ENCODE results near the gene PYDC1.
"Not testable (repeated sequence)": the region's sequence is repeated elsewhere in the genome, so short reads cannot be mapped to it uniquely, and the experiment has no call there.

PYDC1 gene

DNA sequence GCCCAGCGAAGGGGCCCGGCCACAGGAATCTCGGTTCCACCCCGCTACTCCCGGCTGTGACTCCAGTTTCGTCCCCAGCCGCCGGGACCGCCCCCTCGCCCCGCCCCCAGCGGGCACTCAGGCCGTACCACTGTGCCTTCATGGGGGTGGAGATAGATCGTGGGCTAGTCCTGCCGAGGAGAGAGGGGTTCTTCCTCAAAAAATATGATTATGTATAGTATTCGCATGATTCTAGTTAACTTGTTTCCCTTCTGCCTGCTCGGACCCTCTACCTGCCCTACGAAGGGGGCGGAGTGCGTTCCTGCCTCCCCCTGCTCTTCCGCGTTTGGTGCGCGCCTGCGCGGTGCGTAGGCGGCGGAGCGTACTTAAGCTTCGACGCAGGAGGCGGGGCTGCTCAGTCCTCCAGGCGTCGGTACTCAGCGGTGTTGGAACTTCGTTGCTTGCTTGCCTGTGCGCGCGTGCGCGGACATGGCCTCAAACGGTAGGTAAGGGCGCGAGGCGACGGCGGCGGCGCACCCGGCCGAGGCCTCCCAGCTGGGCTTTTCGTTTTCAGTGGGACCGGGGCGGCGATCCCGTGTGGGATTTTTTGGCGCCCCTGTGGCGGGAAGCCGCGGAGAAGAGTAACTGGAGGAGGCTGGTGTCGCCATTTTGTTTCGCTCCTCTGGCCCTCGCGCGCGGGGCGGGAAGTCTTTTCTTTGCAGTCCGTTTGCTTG is 37.0 kb downstream of the PYDC1 start, which contains the start of gene FUS:
FUS (plus strand) TSS at position 393 of the 713 bp plus-strand sequence; CDS start at position 469, 76 bp downstream.
- peak; percentile 94 for DNase-seq (ENCODE audit: low read depth, low spot score)

DNA sequence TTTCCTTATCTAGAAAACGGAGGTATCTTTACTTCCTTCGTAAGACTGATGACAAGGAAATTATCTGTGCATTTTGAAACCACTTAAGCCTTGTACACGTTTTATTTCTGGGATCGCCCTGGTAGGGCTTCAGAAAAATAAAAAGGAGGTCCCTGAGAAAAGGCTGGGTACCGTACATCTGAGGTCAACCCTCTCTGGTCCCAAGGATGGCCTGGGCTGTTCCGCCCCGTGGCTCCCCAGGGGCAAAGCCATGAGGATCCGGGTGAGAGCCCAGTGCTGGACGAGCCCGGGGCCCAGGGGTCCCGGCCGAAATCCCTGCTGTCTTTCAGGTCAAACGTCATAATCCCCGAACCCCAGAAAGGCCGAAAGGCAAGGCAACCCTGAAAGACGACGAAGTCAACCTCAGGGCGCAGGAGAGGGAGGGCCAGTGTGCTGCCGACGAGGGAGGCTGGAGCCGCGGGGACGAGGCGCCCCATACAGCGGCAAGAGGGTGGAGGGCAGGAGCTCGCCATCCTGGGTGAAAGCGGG is 37.7 kb downstream of the PYDC1 start:
- no peak for DNase-seq (ENCODE audit: low read depth, low spot score)

DNA sequence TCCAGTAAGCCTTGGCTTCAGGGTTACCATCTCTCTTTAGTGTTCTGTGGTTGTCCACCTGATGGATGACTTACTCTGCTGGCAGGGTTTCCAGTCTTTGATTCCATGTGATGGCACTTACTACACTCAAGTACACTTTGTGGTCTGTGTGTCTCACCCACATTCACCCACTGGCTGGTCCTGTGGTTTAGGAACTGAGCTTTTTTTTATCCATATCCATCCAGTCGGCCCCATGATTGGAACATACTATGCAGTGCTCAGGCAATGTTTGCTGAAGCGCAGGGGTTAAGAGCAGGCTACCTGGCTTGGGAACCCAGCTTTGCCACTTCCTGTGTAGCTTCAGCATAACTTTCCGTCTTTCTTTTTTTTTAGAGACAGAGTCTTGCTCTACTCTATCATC is 39.8 kb downstream of the PYDC1 start:
- DNase-seq (ENCODE audit: low read depth, low spot score): no peak

DNA sequence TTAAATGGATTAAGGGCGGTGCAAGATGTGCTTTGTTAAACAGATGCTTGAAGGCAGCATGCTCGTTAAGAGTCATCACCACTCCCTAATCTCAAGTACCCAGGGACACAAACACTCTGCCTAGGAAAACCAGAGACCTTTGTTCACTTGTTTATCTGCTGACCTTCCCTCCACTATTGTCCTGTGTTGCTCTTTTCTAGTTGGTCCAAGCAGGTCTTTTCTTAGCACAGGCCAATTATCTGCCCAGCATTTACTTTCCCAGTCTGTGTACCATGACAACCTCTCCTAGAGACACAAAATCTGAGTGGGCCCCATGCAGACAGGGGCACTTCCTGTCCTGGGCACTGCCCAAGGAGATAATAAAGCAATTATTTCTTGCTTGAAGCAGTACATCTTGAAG is 46.9 kb downstream of the PYDC1 start:
- not testable (repeated sequence) for DNase-seq (ENCODE audit: low read depth, low spot score)

DNA sequence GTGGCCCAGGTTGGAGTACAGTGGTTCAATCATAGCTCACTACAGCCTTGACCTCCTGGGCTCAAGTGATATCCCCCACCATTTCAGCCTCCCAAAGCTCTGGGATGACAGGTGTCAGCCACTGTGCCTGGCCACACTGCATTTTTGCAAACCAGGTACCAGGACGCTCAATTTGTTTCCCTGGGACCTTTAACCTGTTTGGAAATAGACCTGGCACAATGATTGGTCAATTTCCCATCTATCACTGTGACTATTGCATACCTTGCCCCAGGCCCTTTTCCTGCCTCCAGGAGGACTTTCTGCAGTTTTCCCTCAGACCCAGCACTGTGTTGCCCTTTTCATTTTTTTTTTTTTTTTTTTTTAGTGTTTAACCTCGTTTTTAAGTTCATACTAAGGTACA is 48.1 kb downstream of the PYDC1 start:
- peak; percentile 54 for DNase-seq (ENCODE audit: low read depth, low spot score)

DNA sequence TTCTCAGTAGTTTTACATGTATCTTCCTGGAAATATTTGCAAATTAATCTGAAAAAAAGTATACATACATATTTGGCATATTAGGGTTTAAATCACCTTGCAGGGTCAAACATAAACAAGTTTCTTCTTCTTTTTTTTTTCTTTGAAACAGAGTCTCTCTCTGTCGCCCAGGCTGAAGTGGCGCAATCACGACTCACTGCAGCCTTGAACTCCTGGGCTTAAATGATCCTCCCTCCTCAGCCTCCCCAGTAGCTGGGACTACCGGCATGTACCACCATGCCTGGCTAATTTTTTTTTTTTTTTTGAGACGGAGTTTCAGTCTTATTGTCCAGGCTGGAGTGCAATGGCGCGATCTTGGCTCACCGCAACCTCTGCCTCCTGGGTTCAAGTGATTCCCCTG is 49.6 kb downstream of the PYDC1 start:
- no peak for DNase-seq (ENCODE audit: low read depth, low spot score)
